ENCODE measurements around the gene RNLS.

The RNLS gene

GRCh38 chr10:88507404-88507803 lies 75.7 kb downstream of the RNLS start:
- no peak for TF ChIP-seq CTCF (IDR thresholded peaks at IDR 0.05; ENCODE audit: low read depth, low read length)
- no peak for DNase-seq (ENCODE audit: extremely low read depth, low read depth)

GRCh38 chr10:88505680-88506215 lies 77.4 kb downstream of the RNLS start:
- no peak for DNase-seq (ENCODE audit: extremely low read depth, low read depth)
- no peak for TF ChIP-seq CTCF (IDR thresholded peaks at IDR 0.05; ENCODE audit: low read depth, low read length)

- TF ChIP-seq CTCF (IDR thresholded peaks at IDR 0.05; ENCODE audit: low read depth, low read length): no peak
- no peak for DNase-seq (ENCODE audit: extremely low read depth, low read depth)
Measured at GRCh38 chr10:88505265-88505664, 77.9 kb downstream of the RNLS start.

GRCh38 chr10:88500656-88501055 lies 82.5 kb downstream of the RNLS start:
- no peak for DNase-seq (ENCODE audit: extremely low read depth, low read depth)
- TF ChIP-seq CTCF (IDR thresholded peaks at IDR 0.05; ENCODE audit: low read depth, low read length): no peak

- no peak for DNase-seq (ENCODE audit: extremely low read depth, low read depth)
- TF ChIP-seq CTCF (IDR thresholded peaks at IDR 0.05; ENCODE audit: low read depth, low read length): no peak
Measured at GRCh38 chr10:88499569-88500470, 83.3 kb downstream of the RNLS start.

GRCh38 chr10:88497913-88498312 lies 85.2 kb downstream of the RNLS start:
- no peak for TF ChIP-seq CTCF (IDR thresholded peaks at IDR 0.05; ENCODE audit: low read depth, low read length)
- DNase-seq (ENCODE audit: extremely low read depth, low read depth): no peak

GRCh38 chr10:88494537-88494936 lies 88.6 kb downstream of the RNLS start:
- DNase-seq (ENCODE audit: extremely low read depth, low read depth): no peak
- TF ChIP-seq CTCF (IDR thresholded peaks at IDR 0.05; ENCODE audit: low read depth, low read length): no peak

All from AG09319 (cell line).